ENCODE measurements around the gene CEMIP2. TPM values are rescaled to one million over a fixed set of nuclear protein-coding genes. Genes with fewer than 3 reads are reported as not detected.
"Not testable (repeated sequence)": the region's sequence is repeated elsewhere in the genome, so short reads cannot be mapped to it uniquely, and the experiment has no call there.

The CEMIP2 gene
- total and polyA plus RNA-seq, 10 of the 15 experiments (the other 5 are each of a cell fraction or from before 2014, with no cell fraction given) = 0.50 to 19.2 (median 1.2) TPM

DNA sequence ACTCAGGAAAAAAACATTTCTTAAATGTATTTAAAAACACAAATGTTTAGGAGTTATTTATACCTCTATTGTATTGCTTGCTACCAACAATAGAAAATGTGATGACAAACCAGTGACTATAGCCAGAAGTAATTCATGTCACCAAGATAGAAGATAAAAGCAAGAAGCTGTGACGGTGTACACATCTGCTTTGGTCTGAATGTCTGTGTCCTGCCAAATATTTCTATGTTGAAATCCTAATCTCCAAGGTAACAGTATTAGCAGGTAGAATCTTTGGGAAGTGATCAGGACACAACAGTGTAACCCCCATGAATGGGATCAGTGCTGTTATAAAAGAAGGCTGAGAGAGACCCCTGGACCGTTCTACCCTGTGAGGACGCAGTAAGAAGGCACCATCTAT is 74.7 kb downstream of the CEMIP2 start:
- ChIA-PET CTCF (no interaction called here), POLR2A (no interaction called here), SMC1A (ENCODE audit: uncharacterized antibody, unreplicated experiment) (interaction anchor here (1.2 kb wide), 1 partner anchor 46 kb away, joined by 4 read pairs; no protein-coding TSS in a partner anchor), RAD21 (ENCODE audit: unreplicated experiment) (no interaction called here)
- FAIRE-seq = no peak
- Histone ChIP-seq H4K20me1 (ENCODE audit: control insufficient read depth, insufficient read depth) (no peaks in the 10 kb centered on the region), H3K4me1 (ENCODE audit: control insufficient read depth, insufficient read depth, low read length) (no peaks in the 10 kb centered on the region), H3K27me3 (replicated peaks in 1 of 2; ENCODE audit: control insufficient read depth in 2 of 2, insufficient read depth in 2 of 2, low read length in 1 of 2) (no peaks in the 10 kb centered on the region), H3K4me2 (ENCODE audit: control insufficient read depth, insufficient read depth) (no peak overlapping the region), H2AFZ (ENCODE audit: control insufficient read depth, low read depth, low read length) (no peak overlapping the region), H3K9me3 (replicated peaks; ENCODE audit: control insufficient read depth, insufficient read depth, low read length) (no peaks in the 10 kb centered on the region), H3K36me3 (ENCODE audit: control insufficient read depth in 2 of 2, insufficient read depth in 2 of 2, low read length in 1 of 2) (no peaks in the 10 kb centered on the region), H3K4me3 (no peak overlapping the region), H3K79me2 (ENCODE audit: control insufficient read depth, insufficient read depth, low read length) (no peaks in the 10 kb centered on the region), H3K27ac (ENCODE audit: control insufficient read depth, insufficient read depth) (no peak overlapping the region), H3K9ac (ENCODE audit: control insufficient read depth, insufficient read depth, low read length) (no peak overlapping the region)
- no TSS peak for BruUV-seq (replicated peaks)
- intact Hi-C loops (cut with micrococcal nuclease; ENCODE audit: unreplicated experiment) (no loop called here), in situ Hi-C loops (cut with MboI) (no loop called here)
- no peak for ATAC-seq
- TF ChIP-seq IRF4 (IDR thresholded peaks at IDR 0.05; ENCODE audit: low read depth, low read length) (no peak), SPI1 (IDR thresholded peaks at IDR 0.05; ENCODE audit: borderline replicate concordance, insufficient read depth, low read depth, low read length) (no peak), SMAD5 (IDR thresholded peaks at IDR 0.05; ENCODE audit: low read depth) (no peak), SUZ12 (IDR thresholded peaks at IDR 0.05; ENCODE audit: unreplicated experiment) (no peak), NFYB (IDR thresholded peaks at IDR 0.05; ENCODE audit: insufficient read depth, low read depth, low read length) (no peak), HDGF (IDR thresholded peaks at IDR 0.05) (no peak)
- 74% methylated on average over 3 of the region's 3 CpGs for WGBS (ENCODE audit: insufficient coverage, insufficient replicate concordance, low lambda C conversion rate, missing lambda C conversion rate)
- DNase-seq (ENCODE audit: low read depth, low spot score) = no peak

DNA sequence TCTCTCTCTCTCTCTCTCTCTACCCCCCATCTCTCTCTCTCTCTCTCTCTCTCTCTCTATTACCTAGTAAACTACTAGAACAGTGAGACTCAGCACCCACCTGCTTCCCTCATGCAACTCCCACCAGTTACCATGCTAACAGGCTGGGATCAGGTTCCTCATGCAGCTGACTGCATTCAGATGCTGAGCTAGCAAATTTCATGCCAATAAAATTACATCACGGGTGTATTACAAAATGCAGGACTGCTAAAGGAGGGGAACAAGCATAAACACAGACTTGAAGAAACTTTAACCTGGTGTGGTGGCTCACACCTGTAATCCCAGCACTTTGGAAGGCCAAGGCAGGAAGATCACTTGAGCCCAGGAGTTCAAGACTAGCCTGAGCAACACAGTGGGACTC is 76.0 kb downstream of the CEMIP2 start:
- ChIA-PET RAD21 (ENCODE audit: unreplicated experiment) (interaction anchor here (0.6 kb wide), 1 partner anchor 23 kb away, joined by 6 read pairs; no protein-coding TSS in a partner anchor), POLR2A (no interaction called here)

DNA sequence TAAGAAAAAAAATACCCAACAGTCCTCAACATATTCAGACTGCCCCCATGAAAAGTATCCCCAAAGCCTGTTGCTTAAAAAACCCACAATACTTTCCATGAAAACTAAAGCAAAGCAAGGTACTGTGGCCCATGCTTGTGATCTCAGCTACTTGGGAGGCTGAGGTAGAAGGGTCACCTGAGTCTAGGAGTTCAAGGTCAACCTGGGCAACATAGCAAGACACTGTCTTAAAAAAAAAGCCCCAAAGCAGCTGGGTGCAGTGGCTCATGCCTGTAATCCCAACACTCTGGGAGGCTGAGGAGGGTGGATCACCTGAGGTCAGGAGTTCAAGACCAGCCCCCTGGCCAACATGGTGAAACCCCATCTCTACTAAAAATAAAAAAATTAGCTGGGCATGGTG is 76.7 kb downstream of the CEMIP2 start:
- FAIRE-seq; H3K79me2 ChIP-seq (ENCODE audit: control insufficient read depth, insufficient read depth, low read length); in situ Hi-C loops (cut with MboI); H3K9me3 ChIP-seq (replicated peaks; ENCODE audit: control insufficient read depth, insufficient read depth, low read length); H3K9ac ChIP-seq (ENCODE audit: control insufficient read depth, insufficient read depth, low read length); H4K20me1 ChIP-seq (ENCODE audit: control insufficient read depth, insufficient read depth); BruUV-seq (replicated peaks); H2AFZ ChIP-seq (ENCODE audit: control insufficient read depth, low read depth, low read length); H3K36me3 ChIP-seq (ENCODE audit: control insufficient read depth in 2 of 2, insufficient read depth in 2 of 2, low read length in 1 of 2); DNase-seq (ENCODE audit: low read depth, low spot score); H3K4me3 ChIP-seq; H3K4me1 ChIP-seq (ENCODE audit: control insufficient read depth, insufficient read depth, low read length); POLR2A ChIA-PET; H3K27ac ChIP-seq (ENCODE audit: control insufficient read depth, insufficient read depth); H3K4me2 ChIP-seq (ENCODE audit: control insufficient read depth, insufficient read depth); intact Hi-C loops (cut with micrococcal nuclease; ENCODE audit: unreplicated experiment); ATAC-seq; H3K27me3 ChIP-seq (replicated peaks in 1 of 2; ENCODE audit: control insufficient read depth in 2 of 2, insufficient read depth in 2 of 2, low read length in 1 of 2): not testable (repeated sequence)
- ChIA-PET RAD21 (ENCODE audit: unreplicated experiment) (interaction anchor here (0.7 kb wide), 1 partner anchor 11 kb away, joined by 3 read pairs; no protein-coding TSS in a partner anchor), SMC1A (ENCODE audit: uncharacterized antibody, unreplicated experiment) (interaction anchor here (1.5 to 2.0 kb wide), 2 partner anchors 12 to 13 kb away, joined by 3 to 6 read pairs; no protein-coding TSS in a partner anchor), CTCF (interaction anchor here (1.0 to 1.9 kb wide), 3 partner anchors 10 to 63 kb away, joined by 3 to 6 read pairs (median 6); no protein-coding TSS in a partner anchor)

More for the DNA sequence above, 76.0 kb downstream of the CEMIP2 start:
- Histone ChIP-seq H3K9me3 (replicated peaks; ENCODE audit: control insufficient read depth, insufficient read depth, low read length) (no peaks in the 10 kb centered on the region), H3K4me3 (no peak overlapping the region), H3K4me1 (ENCODE audit: control insufficient read depth, insufficient read depth, low read length) (no peaks in the 10 kb centered on the region), H3K4me2 (ENCODE audit: control insufficient read depth, insufficient read depth) (no peak overlapping the region), H3K27me3 (replicated peaks in 1 of 2; ENCODE audit: control insufficient read depth in 2 of 2, insufficient read depth in 2 of 2, low read length in 1 of 2) (no peaks in the 10 kb centered on the region), H3K27ac (ENCODE audit: control insufficient read depth, insufficient read depth) (no peak overlapping the region), H2AFZ (ENCODE audit: control insufficient read depth, low read depth, low read length) (no peak overlapping the region), H3K9ac (ENCODE audit: control insufficient read depth, insufficient read depth, low read length) (no peak overlapping the region), H3K79me2 (ENCODE audit: control insufficient read depth, insufficient read depth, low read length) (no peaks in the 10 kb centered on the region), H3K36me3 (ENCODE audit: control insufficient read depth in 2 of 2, insufficient read depth in 2 of 2, low read length in 1 of 2) (no peaks in the 10 kb centered on the region), H4K20me1 (ENCODE audit: control insufficient read depth, insufficient read depth) (no peaks in the 10 kb centered on the region)
- ATAC-seq (no peak), DNase-seq (ENCODE audit: low read depth, low spot score) (no peak), FAIRE-seq (no peak)
- intact Hi-C loops (cut with micrococcal nuclease; ENCODE audit: unreplicated experiment) = no loop called here
- CTCF ChIA-PET = interaction anchor here (0.6 to 1.0 kb wide), 2 partner anchors 10 to 104 kb away, joined by 3 read pairs; no protein-coding TSS in a partner anchor
- BruUV-seq (replicated peaks) = no TSS peak
- in situ Hi-C loops (cut with MboI) = no loop called here
- TF ChIP-seq PAX5 (IDR thresholded peaks at IDR 0.05; ENCODE audit: borderline replicate concordance, low read depth, low read length) (no peak), IKZF1 (conservative IDR thresholded peaks at IDR 0.05) (no peak), WRNIP1 (IDR thresholded peaks at IDR 0.05; ENCODE audit: borderline replicate concordance, low read depth, low read length) (no peak), RBBP5 (conservative IDR thresholded peaks at IDR 0.05) (no peak), SRF (IDR thresholded peaks at IDR 0.05; ENCODE audit: low read depth in 2 of 2, low read length in 2 of 2) (no peak), CHD4 (IDR thresholded peaks at IDR 0.05) (no peak)
- SMC1A ChIA-PET (ENCODE audit: uncharacterized antibody, unreplicated experiment) = interaction anchor here (2.0 kb wide), 1 partner anchor 11 kb away, joined by 6 read pairs; no protein-coding TSS in a partner anchor
- WGBS (ENCODE audit: insufficient coverage, insufficient replicate concordance, low lambda C conversion rate, missing lambda C conversion rate) = 0% methylated on average over 1 of the region's 1 CpG

Measured in GM12878 (cell line).